Smooth muscle cell (in vitro differentiated cells): ENCODE results near the gene HELZ2. TPM values are rescaled to one million over a fixed set of nuclear protein-coding genes. Genes with fewer than 3 reads are reported as not detected.
"Not testable (repeated sequence)": the region's sequence is repeated elsewhere in the genome, so short reads cannot be mapped to it uniquely, and the experiment has no call there.

ENCODE experiments used
- DNase-seq: peaks from one replicate; lab custom pipeline; 2025; ENCODE audit not compliant: unreplicated experiment; lab: John Stamatoyannopoulos, UW
- H2AFZ ChIP-seq: fragments of 200-600 bp; sonication (generic); 2 replicates; pipeline ENCODE4 v1.6.0; 2016; ENCODE audit warnings: antibody characterized with exemption, low read depth, mild to moderate bottlenecking
- H3F3A ChIP-seq: fragments of 200-600 bp; sonication (generic); 2 replicates; pipeline ENCODE4 v1.6.0; 2017; ENCODE audit warnings: antibody characterized with exemption, low read depth
- H3K27ac ChIP-seq: fragments of 200-600 bp; sonication (generic); 2 replicates; pipeline ENCODE4 v1.5.1; 2016; ENCODE audit warnings: low read depth, mild to moderate bottlenecking
- H3K27me3 ChIP-seq: fragments of 200-600 bp; sonication (generic); 2 replicates; pipeline ENCODE4 v1.6.1; 2016; ENCODE audit warnings: low read depth, mild to moderate bottlenecking
- H3K36me3 ChIP-seq: fragments of 200-600 bp; sonication (generic); 2 replicates; pipeline ENCODE4 v1.5.1; 2016; ENCODE audit warnings: low read depth
- H3K4me1 ChIP-seq: fragments of 200-600 bp; sonication (generic); 2 replicates; pipeline ENCODE4 v1.5.1; 2016; ENCODE audit warnings: low read depth
- H3K4me2 ChIP-seq: fragments of 200-600 bp; sonication (generic); 2 replicates; pipeline ENCODE4 v1.6.0; 2016; ENCODE audit warnings: mild to moderate bottlenecking
- H3K4me3 ChIP-seq: fragments of 200-600 bp; sonication (generic); 2 replicates; pipeline ENCODE4 v1.5.1; 2016; ENCODE audit warnings: mild to moderate bottlenecking
- H3K79me2 ChIP-seq: fragments of 200-600 bp; sonication (generic); 2 replicates; pipeline ENCODE4 v1.6.0; 2016; ENCODE audit warnings: low read depth, mild to moderate bottlenecking
- H3K9ac ChIP-seq: fragments of 200-600 bp; sonication (generic); 2 replicates; pipeline ENCODE4 v1.6.0; 2016; ENCODE audit warnings: low read depth
- H3K9me3 ChIP-seq: fragments of 200-600 bp; sonication (generic); replicated peaks from 2 replicates; pipeline ENCODE4 v1.5.1; 2016; ENCODE audit warnings: low read depth
- H4K20me1 ChIP-seq: fragments of 200-600 bp; sonication (generic); 2 replicates; pipeline ENCODE4 v1.6.0; 2016; ENCODE audit warnings: low read depth
- CTCF ChIP-seq: fragments of 200-600 bp; sonication (generic); IDR thresholded peaks from 2 replicates; pipeline ENCODE4 v1.5.1; 2017; ENCODE audit warnings: borderline replicate concordance, mild to moderate bottlenecking, antibody characterized with exemption; ENCODE audit not compliant: insufficient read depth, poor library complexity, severe bottlenecking
- WGBS: methylation state at CpG from one replicate; pipeline ENCODE4 v1.1.7; 2016; ENCODE audit warnings: low lambda C conversion rate; 5-methylcytosine and 5-hydroxymethylcytosine counted together
- polyA plus RNA-seq: library from polyadenylated mRNA; unstranded; fragments of >200 nt; fragmentation: Nextera tagmentation; extraction: Ambion mirVana; gene quantifications from 2 replicates; pipeline ENCODE4 v1.2.1, GENCODE V29; 2016
- total RNA-seq: library from RNA; depleted of rRNA; stranded (reverse); fragments of >200 nt; gene quantifications from 2 replicates; pipeline ENCODE4 v1.2.3, GENCODE V29; 2014

HELZ2 gene
- total and polyA plus RNA-seq, 2 experiments from 2014 or later: 3.0 to 13.8 TPM

- no peak overlapping the region for H3K4me2 ChIP-seq
- H3K36me3 ChIP-seq: no peaks in the 10 kb centered on the region
- WGBS: 97% methylated on average over 3 of the region's 3 CpGs
- peaks cover 29% of the 10 kb centered on the region for H4K20me1 ChIP-seq
- H3K79me2 ChIP-seq: no peaks in the 10 kb centered on the region
- no peak for TF ChIP-seq CTCF
- H3K9me3 ChIP-seq: no peaks in the 10 kb centered on the region
- no peak overlapping the region for H2AFZ ChIP-seq
- H3F3A ChIP-seq: no peaks in the 10 kb centered on the region
- no peak overlapping the region for H3K4me3 ChIP-seq
- no peaks in the 10 kb centered on the region for H3K4me1 ChIP-seq
- no peak overlapping the region for H3K27ac ChIP-seq
- H3K27me3 ChIP-seq: no peaks in the 10 kb centered on the region
- no peak overlapping the region for H3K9ac ChIP-seq
- DNase-seq: no peak
These were observed 28.3 kb upstream of the HELZ2 start for GRCh38 chr20:63602321-63602720.

DNA sequence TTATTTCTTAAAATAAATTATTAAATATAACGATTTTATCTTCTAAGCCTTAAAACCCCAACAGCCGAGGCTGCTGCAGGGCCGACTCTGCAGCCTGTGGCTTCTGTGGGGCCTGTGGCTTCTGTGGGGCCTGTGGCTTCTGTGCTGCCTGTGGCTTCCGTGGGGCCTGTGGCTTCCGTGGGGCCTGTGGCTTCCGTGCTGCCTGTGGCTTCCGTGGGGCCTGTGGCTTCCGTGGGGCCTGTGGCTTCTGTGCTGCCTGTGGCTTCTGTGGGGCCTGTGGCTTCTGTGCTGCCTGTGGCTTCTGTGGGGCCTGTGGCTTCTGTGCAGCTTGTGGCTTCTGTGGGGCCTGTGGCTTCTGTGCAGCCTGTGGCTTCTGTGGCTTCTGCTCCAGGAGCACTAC is 27.6 kb upstream of the HELZ2 start:
- H3K27ac ChIP-seq, H3F3A ChIP-seq, H3K9me3 ChIP-seq, H3K4me2 ChIP-seq, H3K79me2 ChIP-seq, H3K4me1 ChIP-seq, H3K4me3 ChIP-seq, DNase-seq, H3K27me3 ChIP-seq, H2AFZ ChIP-seq, H3K36me3 ChIP-seq, H3K9ac ChIP-seq: not testable (repeated sequence)
- WGBS: 86% methylated on average over 8 of the region's 8 CpGs
- H4K20me1 ChIP-seq: peaks cover 26% of the 10 kb centered on the region

- no peak for TF ChIP-seq CTCF
- DNase-seq: no peak
- Histone ChIP-seq H3K4me1 (no peaks in the 10 kb centered on the region), H3K9ac (no peak overlapping the region), H3K27ac (no peak overlapping the region), H3K27me3 (no peaks in the 10 kb centered on the region), H4K20me1 (peaks cover 4% of the 10 kb centered on the region), H3K79me2 (no peaks in the 10 kb centered on the region), H2AFZ (no peak overlapping the region), H3K4me3 (no peak overlapping the region), H3F3A (no peaks in the 10 kb centered on the region), H3K9me3 (no peaks in the 10 kb centered on the region), H3K36me3 (no peaks in the 10 kb centered on the region), H3K4me2 (no peak overlapping the region)
- WGBS: 88% methylated on average over 27 of the region's 27 CpGs
These were observed 25.5 kb upstream of the HELZ2 start for GRCh38 chr20:63599396-63600050.

DNA sequence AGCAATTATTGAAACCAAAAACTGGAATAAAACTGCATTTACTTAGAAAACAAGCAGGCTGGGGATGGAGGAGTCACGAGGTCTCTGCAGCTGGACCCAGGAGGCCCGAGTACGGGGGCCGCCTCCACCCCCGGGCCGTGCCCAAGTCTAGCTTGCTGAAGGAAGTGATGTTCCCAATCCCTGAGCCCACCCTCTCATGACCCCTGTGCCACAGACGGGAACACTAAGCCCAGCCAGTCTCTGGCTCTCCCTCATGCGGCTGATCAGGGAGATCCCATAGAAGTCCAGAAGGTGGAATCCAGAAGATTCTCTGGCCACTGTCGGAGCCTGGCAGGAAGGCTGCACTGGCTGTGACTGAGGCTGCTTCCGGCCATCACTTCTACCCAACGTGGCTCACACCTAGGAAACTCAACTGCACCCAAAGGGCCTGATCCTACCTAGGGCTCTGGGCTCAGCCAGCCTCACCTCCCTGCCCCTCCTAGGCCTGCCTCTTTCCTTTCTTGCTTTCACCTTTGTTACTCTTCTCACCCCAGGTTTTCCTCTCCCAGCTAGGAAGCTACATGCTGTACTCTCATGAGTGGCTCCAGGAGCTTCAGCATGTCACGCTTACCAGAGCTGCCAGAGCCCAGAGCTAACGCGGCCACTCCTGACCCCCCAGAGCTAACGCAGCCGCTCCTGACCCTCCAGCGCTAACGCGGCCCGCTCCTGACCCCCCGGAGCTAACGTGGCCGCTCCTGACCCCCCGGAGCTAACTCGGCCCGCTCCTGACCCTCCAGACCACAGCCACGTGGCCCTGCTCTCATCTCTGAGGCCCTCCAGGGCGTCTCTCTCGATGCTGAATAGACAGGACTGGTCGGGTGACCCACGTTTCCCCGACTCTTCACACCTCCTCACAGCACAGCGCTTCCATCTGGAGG is 24.7 kb upstream of the HELZ2 start:
- no peaks in the 10 kb centered on the region for H3K36me3 ChIP-seq
- H4K20me1 ChIP-seq: no peaks in the 10 kb centered on the region
- H2AFZ ChIP-seq: no peak overlapping the region
- H3K79me2 ChIP-seq: no peaks in the 10 kb centered on the region
- H3K9ac ChIP-seq: no peak overlapping the region
- H3K4me2 ChIP-seq: no peak overlapping the region
- H3F3A ChIP-seq: no peaks in the 10 kb centered on the region
- H3K27ac ChIP-seq: no peak overlapping the region
- WGBS: 91% methylated on average over 23 of the region's 33 CpGs
- no peak for DNase-seq
- no peaks in the 10 kb centered on the region for H3K4me1 ChIP-seq
- no peaks in the 10 kb centered on the region for H3K27me3 ChIP-seq
- TF ChIP-seq CTCF: no peak
- no peak overlapping the region for H3K4me3 ChIP-seq
- no peaks in the 10 kb centered on the region for H3K9me3 ChIP-seq
